Activated naive CD8-positive, alpha-beta T cell treated with anti-CD3 and anti-CD28 coated beads, Interleukin-2, amount 10 ng/mL, durations not matched to agents 7 days and 5 days (primary cell): Measurements from ENCODE around the gene CSDE1. TPM values are rescaled to one million over a fixed set of nuclear protein-coding genes. Genes with fewer than 3 reads are reported as not detected.
"Not testable (repeated sequence)": the region's sequence is repeated elsewhere in the genome, so short reads cannot be mapped to it uniquely, and the experiment has no call there.

ENCODE experiments used
- ATAC-seq: fragments of 150-1000 bp; cut with Tn5 transposase; one replicate; pipeline ENCODE4 v1.10.0; 2021; ENCODE audit warnings: low read depth, moderate library complexity
- POLR2A ChIA-PET: fragments of 350-600 bp; sonication (Branson Sonifier 250); formaldehyde crosslinking; loops from one replicate; lab custom pipeline; 2021; ENCODE audit warnings: antibody characterized with exemption; lab: Charles Lee
- DNase-seq: peaks from one replicate; pipeline ENCODE4 v3.0.0; 2021
- H3K27ac Mint-ChIP-seq: one replicate; pipeline ENCODE4 v1.8.0; 2022; ENCODE audit warnings: mild to moderate bottlenecking, mixed read lengths
- H3K27me3 Mint-ChIP-seq: one replicate; pipeline ENCODE4 v1.8.0; 2022; ENCODE audit warnings: mild to moderate bottlenecking, moderate library complexity, mixed read lengths
- H3K36me3 Mint-ChIP-seq: one replicate; pipeline ENCODE4 v1.8.0; 2021; ENCODE audit warnings: mild to moderate bottlenecking, mixed read lengths
- H3K4me1 Mint-ChIP-seq: one replicate; pipeline ENCODE4 v1.8.0; 2021; ENCODE audit warnings: mixed read lengths
- H3K4me3 Mint-ChIP-seq: one replicate; pipeline ENCODE4 v1.8.0; 2022; ENCODE audit warnings: mild to moderate bottlenecking, moderate library complexity, mixed read lengths
- H3K9me3 Mint-ChIP-seq: one replicate; pipeline ENCODE4 v1.8.0; 2021; ENCODE audit warnings: mixed read lengths
- total RNA-seq, 2 experiments: library from RNA; stranded (reverse); gene quantifications; one replicate each; pipeline ENCODE4 v1.2.3, GENCODE V29; 2021

The CSDE1 gene
- total RNA-seq, 2 experiments from 2014 or later = 401 to 410 TPM

DNA sequence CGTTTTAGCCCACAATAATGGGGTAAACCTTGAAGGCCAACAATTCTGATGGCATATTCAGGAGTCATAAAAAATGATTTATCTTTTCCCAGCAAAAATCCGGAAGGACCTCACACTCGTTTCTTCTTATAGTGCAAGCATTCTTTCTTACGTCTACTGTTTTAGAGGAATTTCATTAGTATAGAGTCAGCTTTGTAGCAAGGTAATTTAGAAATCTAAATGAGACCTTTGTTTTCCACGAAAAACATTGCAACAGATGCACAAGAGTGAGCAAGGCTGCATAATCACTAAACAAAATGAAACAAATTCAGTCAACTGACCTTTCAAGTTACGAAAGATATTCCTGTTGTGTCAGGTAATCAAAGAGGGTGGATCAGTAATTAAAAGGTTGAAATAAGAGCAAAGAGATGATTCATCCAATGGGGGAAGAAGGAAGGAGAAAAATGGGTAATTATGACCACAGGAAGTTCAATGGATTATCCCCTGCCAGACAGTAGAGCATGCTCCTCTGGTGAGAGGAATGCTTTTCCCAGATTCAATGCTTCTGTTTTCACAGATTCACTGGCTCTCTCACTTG, 560 bp upstream of the CSDE1 start:
- Mint-ChIP-seq H3K9me3 (peaks cover 8% of the 10 kb centered on the region), H3K4me3 (peak overlapping the region; percentile 96), H3K4me1 (peaks cover 41% of the 10 kb centered on the region), H3K27me3 (no peaks in the 10 kb centered on the region), H3K36me3 (peaks cover 9% of the 10 kb centered on the region), H3K27ac (peak overlapping the region; percentile 99)
- DNase-seq (no peak), ATAC-seq (no peak)
- POLR2A ChIA-PET = interaction anchor here (1.1 to 2.5 kb wide), 3 partner anchors 22 to 416 kb away, joined by 3 to 12 read pairs (median 9); partner anchors contain the start of genes NRAS and SIKE1

DNA sequence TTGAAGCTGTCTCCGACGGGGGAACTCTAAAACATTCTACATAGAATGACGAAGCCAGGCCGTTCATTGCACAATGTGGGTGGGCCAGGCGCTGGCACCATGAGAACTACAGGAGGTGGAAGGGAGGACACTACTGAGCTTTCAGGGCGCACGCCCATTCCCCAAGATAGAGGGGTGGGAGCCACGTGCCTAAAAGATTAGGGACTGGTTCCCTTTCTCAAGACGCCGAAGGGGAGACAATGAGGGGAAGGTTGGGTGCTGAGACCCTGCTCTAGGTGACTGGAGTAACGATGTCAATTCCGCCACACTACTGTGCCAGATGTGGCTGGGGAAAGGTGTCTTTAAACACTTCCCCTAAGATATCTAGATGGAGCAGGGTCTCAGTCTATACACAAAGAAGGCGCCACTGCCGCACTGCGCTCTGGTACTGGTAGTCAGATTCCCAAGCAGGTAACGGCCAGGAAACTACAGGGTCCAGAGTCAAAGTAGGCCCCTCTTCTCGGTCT, 782 bp downstream of the CSDE1 start:
- H3K4me3 Mint-ChIP-seq = peak overlapping the region; percentile 96
- H3K4me1 Mint-ChIP-seq = peaks cover 49% of the 10 kb centered on the region
- ATAC-seq (peak; percentile 1), DNase-seq (no peak)
- H3K9me3 Mint-ChIP-seq = peaks cover 4% of the 10 kb centered on the region
- POLR2A ChIA-PET = interaction anchor here (0.9 to 2.5 kb wide), 5 partner anchors 12 to 414 kb away, joined by 3 to 12 read pairs (median 7); partner anchors contain the start of genes NRAS and SIKE1
- H3K27ac Mint-ChIP-seq = peak overlapping the region; percentile 99
- no peaks in the 10 kb centered on the region for H3K27me3 Mint-ChIP-seq
- H3K36me3 Mint-ChIP-seq = peaks cover 12% of the 10 kb centered on the region

DNA sequence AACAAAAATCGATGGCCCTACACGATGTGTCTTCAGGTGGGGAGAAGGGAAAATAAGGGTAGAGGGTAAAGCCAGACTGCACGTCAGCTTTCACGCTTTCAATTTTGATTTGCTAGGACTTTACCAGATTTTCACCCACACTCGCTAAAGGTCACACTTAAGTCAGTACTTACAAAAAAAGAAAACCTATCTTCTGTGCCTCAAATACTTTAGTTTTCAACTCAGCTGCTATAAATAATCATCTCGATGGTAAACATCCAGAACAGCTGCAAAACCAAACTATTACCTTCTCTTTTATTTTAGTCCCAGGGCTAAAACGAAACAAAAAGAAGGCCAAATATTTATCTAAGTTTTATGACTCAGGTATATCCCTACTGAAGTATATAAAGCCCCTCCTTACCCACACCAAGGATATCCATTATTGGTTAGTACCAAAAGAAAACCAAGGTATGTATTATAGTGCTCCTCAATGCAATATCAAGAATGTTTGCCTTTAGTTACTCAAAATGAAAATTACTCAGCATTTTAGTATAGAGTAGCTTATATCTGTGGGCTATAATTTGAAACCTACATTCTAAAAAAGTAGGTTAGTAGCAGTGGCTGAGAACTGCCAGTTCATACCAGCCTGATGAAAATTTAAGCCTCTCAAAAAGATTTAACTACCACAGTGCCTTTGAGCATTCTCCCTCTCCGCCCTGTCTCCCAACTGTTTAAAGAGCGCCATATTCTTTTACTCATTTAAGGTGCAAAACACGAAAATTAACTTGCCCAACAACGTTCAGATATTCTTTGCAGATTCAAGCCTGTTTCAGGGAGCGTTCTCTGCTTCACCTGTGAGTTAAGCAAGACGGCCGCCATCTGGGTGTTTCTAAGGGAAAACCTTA, 1.5 kb downstream of the CSDE1 start:
- Mint-ChIP-seq H3K9me3 (peaks cover 4% of the 10 kb centered on the region), H3K4me3 (peak overlapping the region; percentile 96), H3K27me3 (no peaks in the 10 kb centered on the region), H3K4me1 (peaks cover 57% of the 10 kb centered on the region), H3K27ac (peak overlapping the region; percentile 99), H3K36me3 (peaks cover 14% of the 10 kb centered on the region)
- DNase-seq = no peak
- no peak for ATAC-seq
- POLR2A ChIA-PET = interaction anchor here (1.0 to 2.5 kb wide), 3 partner anchors 24 to 40 kb away, joined by 4 to 12 read pairs (median 7); partner anchors contain the start of genes NRAS and SIKE1

DNA sequence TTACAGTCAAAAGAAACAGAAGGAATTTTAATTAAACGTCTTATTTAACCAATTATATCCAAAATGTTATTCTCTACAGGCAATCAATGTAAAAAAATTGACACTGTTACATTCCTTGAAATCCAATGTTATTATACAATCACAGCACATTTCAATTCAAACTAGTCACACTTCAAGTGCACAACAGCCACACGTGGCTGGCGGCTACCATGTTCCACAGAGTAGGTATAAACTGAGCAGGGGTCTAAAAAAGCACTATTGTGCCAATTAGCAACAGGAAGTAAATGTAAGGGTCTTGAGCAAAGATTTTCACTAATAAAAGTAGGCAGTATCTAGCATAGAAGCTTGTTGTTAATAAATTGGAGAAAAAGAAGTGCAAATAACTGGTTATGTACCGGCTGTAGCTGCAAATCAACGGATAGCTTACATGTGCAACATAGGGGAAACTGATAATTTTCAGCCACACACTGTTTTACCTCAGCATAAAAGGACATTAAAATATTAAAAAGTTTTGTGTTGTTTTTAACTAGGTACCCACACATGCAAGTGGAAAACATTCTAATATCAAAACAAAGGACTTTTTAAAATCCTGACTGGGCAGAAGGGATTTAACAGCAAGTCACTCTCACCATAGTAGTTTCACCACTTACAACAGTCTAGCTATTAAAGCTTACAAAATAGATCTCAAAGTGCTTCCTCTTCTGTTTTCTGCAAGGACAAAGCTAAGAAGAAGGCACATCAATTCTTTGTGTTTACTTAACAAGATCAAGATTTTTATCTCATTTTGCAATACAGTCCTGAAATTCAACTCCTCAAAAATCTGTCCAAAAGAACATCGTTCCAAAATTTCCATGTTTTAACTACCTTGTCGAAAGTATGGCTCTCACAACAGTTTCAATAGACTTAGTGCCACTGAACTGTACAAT, 2.5 kb downstream of the CSDE1 start:
- no peak for ATAC-seq
- peaks cover 4% of the 10 kb centered on the region for H3K9me3 Mint-ChIP-seq
- POLR2A ChIA-PET = interaction anchor here (1.0 to 1.5 kb wide), 2 partner anchors 25 to 39 kb away, joined by 4 to 7 read pairs; partner anchors contain the start of genes NRAS and SIKE1

DNA sequence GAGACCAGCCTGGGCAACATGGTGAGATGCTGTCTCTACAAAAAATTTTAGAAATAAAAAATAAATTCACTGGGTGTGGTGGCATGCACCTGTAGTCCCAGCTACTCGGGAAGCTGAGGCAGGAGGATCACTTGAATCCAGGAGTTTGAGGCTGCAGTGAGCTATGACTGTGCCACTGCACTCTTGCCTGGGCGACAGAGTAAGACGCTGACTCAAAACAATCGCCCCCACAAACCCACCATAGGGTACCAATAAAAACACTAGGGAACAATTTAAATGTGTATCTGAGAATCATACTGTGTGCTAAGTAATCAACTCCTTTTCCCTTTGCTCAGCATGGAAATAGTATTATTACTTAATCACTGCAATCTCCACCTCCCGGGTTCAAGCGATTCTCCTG, 4.1 kb downstream of the CSDE1 start:
- not testable (repeated sequence) for ATAC-seq, H3K9me3 Mint-ChIP-seq, H3K27me3 Mint-ChIP-seq, DNase-seq
- Mint-ChIP-seq H3K27ac (peak overlapping the region; percentile 80), H3K4me3 (peak overlapping the region; percentile 96), H3K4me1 (peaks cover 73% of the 10 kb centered on the region), H3K36me3 (peaks cover 18% of the 10 kb centered on the region)
- POLR2A ChIA-PET = interaction anchor here (0.9 kb wide), 1 partner anchor 37 kb away, joined by 4 read pairs; the partner anchor contains the start of gene NRAS

More for the DNA sequence above, 2.5 kb downstream of the CSDE1 start:
- peak overlapping the region; percentile 96 for H3K4me3 Mint-ChIP-seq
- no peaks in the 10 kb centered on the region for H3K27me3 Mint-ChIP-seq
- peak overlapping the region; percentile 99 for H3K27ac Mint-ChIP-seq
- H3K36me3 Mint-ChIP-seq = peaks cover 14% of the 10 kb centered on the region
- DNase-seq = no peak
- H3K4me1 Mint-ChIP-seq = peaks cover 62% of the 10 kb centered on the region

DNA sequence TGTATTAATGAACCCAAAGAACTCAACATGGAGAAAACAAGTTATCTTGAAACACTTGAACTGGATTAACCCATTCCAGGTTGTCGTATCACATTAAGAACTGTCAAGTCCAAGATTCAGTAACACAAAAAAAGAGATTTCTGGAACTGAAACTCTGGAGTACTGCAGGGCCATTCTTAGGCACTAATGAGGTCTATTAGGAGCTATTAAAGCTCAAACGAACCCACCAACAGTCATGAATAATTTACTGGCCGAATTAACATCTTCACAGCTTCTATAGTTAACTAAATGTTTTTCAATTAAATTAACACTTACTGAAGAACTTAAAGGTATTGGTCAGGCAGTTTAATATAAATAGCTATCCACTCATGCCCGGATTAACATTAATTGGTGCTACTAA, 4.6 kb downstream of the CSDE1 start:
- Mint-ChIP-seq H3K27me3 (no peaks in the 10 kb centered on the region), H3K4me1 (peaks cover 75% of the 10 kb centered on the region), H3K9me3 (no peaks in the 10 kb centered on the region), H3K27ac (no peak overlapping the region), H3K4me3 (no peak overlapping the region), H3K36me3 (peaks cover 23% of the 10 kb centered on the region)
- DNase-seq (no peak), ATAC-seq (no peak)
- POLR2A ChIA-PET = no interaction called here

DNA sequence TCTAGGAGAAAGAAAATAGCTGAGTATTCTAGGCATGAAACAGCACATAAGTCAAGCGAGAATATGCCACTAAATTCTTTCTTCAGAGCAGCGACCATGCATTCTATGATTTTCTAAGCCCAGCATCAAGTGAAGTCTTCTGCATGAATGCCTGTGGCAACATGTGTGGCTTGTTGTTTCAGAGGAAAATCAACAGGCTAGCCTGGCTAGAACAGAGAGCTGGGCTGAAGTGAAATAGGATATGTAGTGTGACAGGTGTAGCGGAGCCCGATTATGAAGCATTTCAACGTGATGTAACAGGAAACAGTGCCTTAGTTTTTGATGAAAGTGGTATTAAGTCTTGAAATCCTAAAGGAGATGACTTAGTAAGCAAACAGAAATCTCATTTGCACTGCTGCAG, 7.0 kb downstream of the CSDE1 start:
- Mint-ChIP-seq H3K4me3 (peak overlapping the region; percentile 10), H3K36me3 (peaks cover 22% of the 10 kb centered on the region), H3K27ac (no peak overlapping the region), H3K4me1 (peaks cover 73% of the 10 kb centered on the region), H3K27me3 (no peaks in the 10 kb centered on the region), H3K9me3 (no peaks in the 10 kb centered on the region)
- ATAC-seq (no peak), DNase-seq (no peak)
- POLR2A ChIA-PET = no interaction called here

DNA sequence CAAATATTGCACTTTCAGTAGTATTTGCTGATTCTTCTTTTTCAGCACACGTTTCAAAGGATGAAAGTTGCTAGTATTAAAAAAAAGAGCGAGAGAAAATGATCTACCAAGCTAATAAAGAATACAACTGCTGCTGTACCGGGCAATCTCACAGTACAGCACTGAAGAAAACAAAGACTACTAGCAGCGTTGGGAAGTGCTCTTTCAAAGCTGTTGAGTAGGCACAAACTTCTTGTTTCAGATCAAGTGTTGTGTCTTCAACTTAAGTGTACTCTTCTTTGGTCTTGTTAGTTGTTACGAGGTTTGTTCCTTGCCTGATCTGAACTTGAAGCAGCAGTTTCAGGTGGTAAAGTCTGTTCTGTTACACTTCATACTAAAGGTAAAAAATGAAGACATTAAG, 7.9 kb downstream of the CSDE1 start:
- Mint-ChIP-seq H3K4me3 (no peak overlapping the region), H3K27me3 (no peaks in the 10 kb centered on the region), H3K4me1 (peaks cover 68% of the 10 kb centered on the region), H3K9me3 (no peaks in the 10 kb centered on the region), H3K27ac (peak overlapping the region; percentile 20), H3K36me3 (peaks cover 22% of the 10 kb centered on the region)
- ATAC-seq (no peak), DNase-seq (no peak)
- POLR2A ChIA-PET = no interaction called here

DNA sequence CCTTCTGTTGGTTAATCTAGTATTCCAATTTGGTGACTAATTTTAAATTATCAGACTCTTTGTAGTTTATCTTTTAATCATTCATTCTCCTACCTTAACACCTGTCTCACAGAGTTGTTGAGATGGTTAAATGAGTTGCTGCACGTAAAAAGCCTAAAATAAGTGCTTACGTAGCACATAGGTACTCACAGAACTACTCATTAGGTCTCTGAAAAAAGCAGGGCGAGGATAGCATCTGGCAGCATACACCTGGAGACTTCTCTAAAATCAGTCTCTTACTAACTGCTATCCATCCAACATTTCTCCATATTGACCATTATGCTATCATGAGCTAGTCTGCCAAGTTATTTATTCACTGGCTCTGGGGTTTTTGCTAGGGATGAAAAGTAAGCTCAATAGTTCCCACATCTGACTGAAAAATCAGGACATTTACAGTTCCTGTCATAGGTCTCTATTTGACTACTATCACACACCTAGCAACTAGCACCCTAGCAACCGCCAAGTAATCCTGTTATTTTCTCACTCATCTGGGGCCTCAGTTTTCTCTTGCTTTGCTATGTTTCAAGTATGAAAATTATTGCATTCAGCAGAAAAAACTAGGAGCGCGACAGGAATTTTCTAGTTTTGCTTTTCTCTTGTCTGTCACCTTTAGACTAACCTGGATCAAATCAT, 11.2 kb downstream of the CSDE1 start:
- no peak overlapping the region for H3K27ac Mint-ChIP-seq
- H3K27me3 Mint-ChIP-seq = no peaks in the 10 kb centered on the region
- POLR2A ChIA-PET = no interaction called here
- no peak overlapping the region for H3K4me3 Mint-ChIP-seq
- H3K9me3 Mint-ChIP-seq = no peaks in the 10 kb centered on the region
- peaks cover 53% of the 10 kb centered on the region for H3K4me1 Mint-ChIP-seq
- DNase-seq (no peak), ATAC-seq (no peak)
- H3K36me3 Mint-ChIP-seq = peaks cover 34% of the 10 kb centered on the region

DNA sequence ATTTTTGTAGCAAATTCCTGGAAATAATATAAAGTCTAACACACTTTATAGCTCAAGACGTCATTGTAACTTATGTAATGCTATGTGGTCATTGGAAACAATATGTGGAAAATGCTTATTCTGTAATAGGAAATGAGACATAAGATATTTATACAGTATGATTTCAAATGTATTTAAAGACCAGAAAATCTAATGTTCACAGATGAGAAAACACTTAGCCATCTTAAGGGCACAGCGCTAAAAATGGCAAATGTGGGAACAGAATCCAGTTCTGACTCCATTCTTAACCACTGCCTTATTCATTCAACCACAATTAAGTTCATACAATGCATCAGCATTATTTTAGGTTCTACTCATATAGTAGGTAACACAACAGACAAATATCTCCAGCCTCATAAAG, 12.5 kb downstream of the CSDE1 start:
- DNase-seq (no peak), ATAC-seq (no peak)

DNA sequence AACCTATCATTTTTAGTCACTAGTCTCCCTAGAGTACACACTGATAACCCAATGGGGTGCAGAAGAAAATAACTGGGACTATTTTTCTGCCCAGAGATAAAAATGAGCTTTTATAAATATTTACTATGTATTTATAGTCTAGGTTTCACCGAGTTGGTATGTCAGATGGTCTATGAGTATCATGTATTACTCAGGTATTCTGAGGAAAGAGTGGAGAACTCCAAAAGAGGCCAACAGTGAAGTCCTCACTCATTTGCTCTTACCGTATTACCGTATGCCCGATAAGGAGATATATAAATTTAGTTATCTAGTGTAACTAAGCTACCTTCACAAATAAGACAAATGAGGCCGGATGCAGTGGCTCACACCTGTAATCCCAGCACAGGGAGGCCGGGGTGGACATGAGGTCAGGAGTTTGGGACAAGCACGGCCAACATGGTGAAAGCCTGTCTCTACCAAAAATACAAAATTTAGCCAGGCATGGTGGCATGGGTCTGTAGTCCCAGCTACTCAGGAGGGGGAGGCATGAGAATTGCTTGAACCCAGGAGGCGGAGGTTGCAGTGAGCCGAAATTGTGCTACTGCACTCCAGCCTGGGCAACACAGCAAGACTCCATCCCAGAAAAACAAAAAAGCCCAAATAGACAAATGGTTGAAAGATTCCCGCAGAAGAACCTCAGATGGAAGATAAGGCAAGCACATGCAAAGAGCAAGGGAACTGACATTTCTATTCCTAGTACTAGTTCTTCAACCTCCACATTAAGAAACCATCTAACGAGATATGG, 15.6 kb downstream of the CSDE1 start:
- Mint-ChIP-seq H3K27me3 (no peaks in the 10 kb centered on the region), H3K9me3 (no peaks in the 10 kb centered on the region), H3K4me3 (no peak overlapping the region), H3K27ac (no peak overlapping the region), H3K4me1 (peaks cover 29% of the 10 kb centered on the region), H3K36me3 (peaks cover 34% of the 10 kb centered on the region)
- DNase-seq (no peak), ATAC-seq (no peak)
- POLR2A ChIA-PET = no interaction called here

More for the DNA sequence above, 12.5 kb downstream of the CSDE1 start:
- Mint-ChIP-seq H3K9me3 (no peaks in the 10 kb centered on the region), H3K4me1 (peaks cover 48% of the 10 kb centered on the region), H3K4me3 (no peak overlapping the region), H3K27me3 (no peaks in the 10 kb centered on the region), H3K27ac (no peak overlapping the region), H3K36me3 (peaks cover 38% of the 10 kb centered on the region)
- POLR2A ChIA-PET = interaction anchor here (0.9 kb wide), 1 partner anchor 12 kb away, joined by 3 read pairs; no protein-coding TSS in a partner anchor
